ENCODE data around the gene METTL25B.

- TF ChIP-seq POLR2AphosphoS5 (IDR thresholded peaks at IDR 0.05; ENCODE audit: low read depth) (no peak), REST (IDR thresholded peaks at IDR 0.05; ENCODE audit: unreplicated experiment) (no peak), CTCF (conservative IDR thresholded peaks at IDR 0.05; ENCODE audit: low read depth in 2 of 2) (peak; percentile 94 to 98), EZH2 (IDR thresholded peaks at IDR 0.05; ENCODE audit: low read depth, unreplicated experiment) (no peak), JUNB (IDR thresholded peaks at IDR 0.05; ENCODE audit: unreplicated experiment) (no peak), EZH2phosphoT487 (IDR thresholded peaks at IDR 0.05; ENCODE audit: unreplicated experiment) (no peak), STAT1 (IDR thresholded peaks at IDR 0.05; ENCODE audit: unreplicated experiment) (no peak), CREB1 (CRISPR knock-in tag; IDR thresholded peaks at IDR 0.05; ENCODE audit: low read depth) (no peak), ZNF331 (CRISPR knock-in tag; IDR thresholded peaks at IDR 0.05; ENCODE audit: low read depth) (no peak), NANOG (IDR thresholded peaks at IDR 0.05; ENCODE audit: borderline replicate concordance) (no peak)
- TF ChIP-seq, protein P1, sequence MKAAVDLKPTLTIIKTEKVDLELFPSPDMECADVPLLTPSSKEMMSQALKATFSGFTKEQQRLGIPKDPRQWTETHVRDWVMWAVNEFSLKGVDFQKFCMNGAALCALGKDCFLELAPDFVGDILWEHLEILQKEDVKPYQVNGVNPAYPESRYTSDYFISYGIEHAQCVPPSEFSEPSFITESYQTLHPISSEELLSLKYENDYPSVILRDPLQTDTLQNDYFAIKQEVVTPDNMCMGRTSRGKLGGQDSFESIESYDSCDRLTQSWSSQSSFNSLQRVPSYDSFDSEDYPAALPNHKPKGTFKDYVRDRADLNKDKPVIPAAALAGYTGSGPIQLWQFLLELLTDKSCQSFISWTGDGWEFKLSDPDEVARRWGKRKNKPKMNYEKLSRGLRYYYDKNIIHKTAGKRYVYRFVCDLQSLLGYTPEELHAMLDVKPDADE (IDR thresholded peaks at IDR 0.05): no peak
These were observed 2.5 kb upstream of the METTL25B start for GRCh38 chr1:156725683-156726280.

Measured in GM23338 (cell line).